GM10266 (cell line): Measurements from ENCODE around the gene DLAT.

Source experiments
- DNase-seq: peaks from one replicate; pipeline ENCODE4 v3.0.0; 2012; ENCODE audit errors: extremely low spot score
- CTCF ChIP-seq: IDR thresholded peaks from 2 replicates; pipeline ENCODE4 v1.5.1; 2012; ENCODE audit warnings: mild to moderate bottlenecking, low read depth; ENCODE audit not compliant: control insufficient read depth, insufficient read depth; ENCODE audit errors: missing control alignments

Gene DLAT

GRCh38 chr11:112057170-112057569 is 32.0 kb downstream of the DLAT start:
- TF ChIP-seq CTCF: no peak
- no peak for DNase-seq

GRCh38 chr11:112058103-112058502 is 32.9 kb downstream of the DLAT start:
- no peak for DNase-seq
- TF ChIP-seq CTCF: no peak

- TF ChIP-seq CTCF: no peak
- DNase-seq: no peak
Measured at GRCh38 chr11:112062923-112063322, 37.7 kb downstream of the DLAT start.

GRCh38 chr11:112073941-112074811 is 49.0 kb downstream of the DLAT start, which contains the start of the genes NKAPD1 and PIH1D2:
TSS of gene NKAPD1 (plus strand) at chr11:112074299. CDS start at chr11:112075575, 1,276 bp downstream.
TSS of gene PIH1D2 (minus strand) at chr11:112074017. CDS start at chr11:112073174, 843 bp downstream.
- no peak for TF ChIP-seq CTCF
- peak; percentile 69 for DNase-seq

GRCh38 chr11:112082729-112083128 is 57.5 kb downstream of the DLAT start:
- TF ChIP-seq CTCF: no peak
- DNase-seq: no peak

- peak; percentile 22 for DNase-seq
- TF ChIP-seq CTCF: no peak
Measured at GRCh38 chr11:112085822-112086421, 60.7 kb downstream of the DLAT start.
